Ovary (tissue), 9 donors: ENCODE data around the gene CEACAM21. TPM values are rescaled to one million over a fixed set of nuclear protein-coding genes. Genes with fewer than 3 reads are reported as not detected.

ENCODE experiments used
- DNase-seq, 5 donors: peaks; one replicate each; pipeline ENCODE4 v3.0.0-alpha.2; 2019 to 2020
- H3K27ac ChIP-seq, 2 donors: fragments of 200-600 bp; one replicate each; pipeline versions ENCODE4 v1.5.1 to v1.8.0; 2019 to 2022
- H3K27me3 ChIP-seq: fragments of 200-600 bp; one replicate; pipeline ENCODE4 v1.8.0; 2022
- H3K36me3 ChIP-seq: fragments of 200-600 bp; sonication (generic); one replicate; pipeline ENCODE4 v1.5.1; 2019
- H3K4me1 ChIP-seq: one replicate; pipeline ENCODE4 v1.8.1; 2013; ENCODE audit warnings: mild to moderate bottlenecking, moderate library complexity; ENCODE audit not compliant: insufficient read depth
- H3K4me3 ChIP-seq: fragments of 200-600 bp; sonication (generic); one replicate; pipeline ENCODE4 v1.5.1; 2017
- H3K9me3 ChIP-seq, 2 donors: fragments of 200-600 bp in 1 of 2; sonication (generic) in 1 of 2; one replicate each; pipeline versions ENCODE4 v1.5.1 to v1.8.1; 2013 to 2019; ENCODE audit warnings: mild to moderate bottlenecking in 1 of 2, moderate library complexity in 1 of 2
- EP300 ChIP-seq: sonication (generic); formaldehyde crosslinking; IDR thresholded peaks from one replicate; pipeline ENCODE4 v1.6.1; 2017; ENCODE audit warnings: antibody characterized with exemption
- POLR2A ChIP-seq: fragments of 450-650 bp; IDR thresholded peaks from one replicate; pipeline ENCODE4 v1.6.1; 2017; ENCODE audit warnings: antibody characterized with exemption, mild to moderate bottlenecking, moderate library complexity
- WGBS, 3 donors: extraction: QIAGEN DNeasy Blood & Tissue Kit in 1 of 3; methylation state at CpG; one replicate each; pipeline versions ENCODE4 v1.1.5 to v1.1.7; 2013 to 2017; 5-methylcytosine and 5-hydroxymethylcytosine counted together
- intact Hi-C, 4 donors: fragments of 100-400 bp; cut with DNase I; formaldehyde crosslinking; loops; one replicate each; pipeline versions ENCODE4 v1.11.0 to v1.15.1; 2022 to 2023
- polyA plus RNA-seq, 2 donors: library from polyadenylated mRNA; stranded (reverse); fragments of 200-250 nt in 1 of 2; fragments of 350-450 nt in 1 of 2; fragmentation: Illumina TruSeq in 1 of 2; extraction: RNeasy Lipid Tissue Mini Kit (QIAGEN cat#74804) in 1 of 2; gene quantifications; one replicate each; pipeline ENCODE4 v1.2.3, GENCODE V29; 2013 to 2014
- total RNA-seq, 7 donors: library from RNA; depleted of rRNA in 2 of 7; stranded (reverse); fragments of >200 nt in 2 of 7; fragmentation: NEBNext Ultra II Directional in 3 of 7; extraction: Animal tissue kit (Norgen Biotek cat#: 25700) in 3 of 7; gene quantifications; one replicate each; pipeline versions ENCODE4 v1.1.0 to v1.2.4, GENCODE V29; 2016 to 2023
- TF ChIP-seq, protein P1 (sequence below), 3 donors: fragments of 450-650 bp in 2 of 3; fragments of 200-600 bp in 1 of 3; IDR thresholded peaks; one replicate each; pipeline versions ENCODE4 v1.5.1 to v1.8.0; 2016 to 2022; ENCODE audit warnings: antibody characterized with exemption in 3 of 3, mild to moderate bottlenecking in 1 of 3
- donor health status: DM: no; HTN: no; CAD: no; lungs with moderate emphysema.
- donor health status: DM: no; HTN: no; CAD: no.
- donor health status: Bipolar disorder and iron deficiency.
- donor health status: DM: yes; HTN: yes; CAD: no.
- donor health status: DM: no; HTN: no; CAD: no.
- donor health status: DM: yes; HTN: yes; CAD: no.

The CEACAM21 gene
- total and polyA plus RNA-seq, 9 donors = 0.25 to 11.4 (median 1.5) TPM; not detected in 2

DNA sequence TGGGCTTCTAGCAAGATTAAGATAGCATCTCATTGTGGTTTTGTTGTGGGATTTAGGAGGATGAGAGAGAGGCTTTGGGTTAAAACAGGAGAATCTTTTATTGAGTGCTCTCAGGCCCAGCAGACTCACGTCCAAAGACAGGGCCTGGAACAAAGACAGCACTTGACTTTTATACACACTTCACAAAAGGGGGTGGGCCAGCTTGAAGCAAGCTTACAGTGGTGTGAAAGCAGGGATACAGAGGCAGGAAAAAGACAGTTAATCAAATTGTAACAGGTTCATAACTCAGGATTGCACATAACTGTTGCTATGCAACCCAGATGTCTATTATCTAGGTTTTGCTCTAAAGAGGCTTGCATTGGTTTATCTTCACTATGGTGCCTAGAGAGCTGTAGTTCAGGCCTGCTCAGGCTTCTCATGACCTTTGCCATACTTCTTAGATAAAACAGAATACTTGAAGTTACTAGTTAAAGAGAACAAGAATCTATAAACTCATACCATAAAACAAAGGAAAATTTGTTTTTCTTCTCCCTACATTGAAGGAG lies 42.2 kb upstream of the CEACAM21 start:
- DNase-seq = no peak
- TF ChIP-seq, protein P1, sequence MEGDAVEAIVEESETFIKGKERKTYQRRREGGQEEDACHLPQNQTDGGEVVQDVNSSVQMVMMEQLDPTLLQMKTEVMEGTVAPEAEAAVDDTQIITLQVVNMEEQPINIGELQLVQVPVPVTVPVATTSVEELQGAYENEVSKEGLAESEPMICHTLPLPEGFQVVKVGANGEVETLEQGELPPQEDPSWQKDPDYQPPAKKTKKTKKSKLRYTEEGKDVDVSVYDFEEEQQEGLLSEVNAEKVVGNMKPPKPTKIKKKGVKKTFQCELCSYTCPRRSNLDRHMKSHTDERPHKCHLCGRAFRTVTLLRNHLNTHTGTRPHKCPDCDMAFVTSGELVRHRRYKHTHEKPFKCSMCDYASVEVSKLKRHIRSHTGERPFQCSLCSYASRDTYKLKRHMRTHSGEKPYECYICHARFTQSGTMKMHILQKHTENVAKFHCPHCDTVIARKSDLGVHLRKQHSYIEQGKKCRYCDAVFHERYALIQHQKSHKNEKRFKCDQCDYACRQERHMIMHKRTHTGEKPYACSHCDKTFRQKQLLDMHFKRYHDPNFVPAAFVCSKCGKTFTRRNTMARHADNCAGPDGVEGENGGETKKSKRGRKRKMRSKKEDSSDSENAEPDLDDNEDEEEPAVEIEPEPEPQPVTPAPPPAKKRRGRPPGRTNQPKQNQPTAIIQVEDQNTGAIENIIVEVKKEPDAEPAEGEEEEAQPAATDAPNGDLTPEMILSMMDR (IDR thresholded peaks at IDR 0.05) = no peak
- Histone ChIP-seq H3K27me3 (no peaks in the 10 kb centered on the region), H3K4me3 (no peak overlapping the region), H3K4me1 (no peaks in the 10 kb centered on the region), H3K9me3 (no peaks in the 10 kb centered on the region), H3K36me3 (no peaks in the 10 kb centered on the region), H3K27ac (no peak overlapping the region)
- intact Hi-C loops = no loop called here
- WGBS, 3 donors = 15 to 36% (median 31%) methylated on average over 1 of the region's 1 CpG

GRCh38 chr19:41535029-41535622 lies 40.8 kb upstream of the CEACAM21 start:
- no peak for DNase-seq
- Histone ChIP-seq H3K27me3 (no peaks in the 10 kb centered on the region), H3K4me1 (no peaks in the 10 kb centered on the region), H3K27ac (no peak overlapping the region), H3K9me3 (no peaks in the 10 kb centered on the region), H3K36me3 (no peaks in the 10 kb centered on the region), H3K4me3 (no peak overlapping the region)
- TF ChIP-seq, protein P1 (IDR thresholded peaks at IDR 0.05) = no peak
- TF ChIP-seq POLR2A (no peak), EP300 (no peak)
- intact Hi-C loops = no loop called here
- WGBS, 3 donors = 70 to 73% (median 73%) methylated on average over 4 of the region's 4 CpGs

GRCh38 chr19:41537789-41538188 lies 38.2 kb upstream of the CEACAM21 start:
- DNase-seq = no peak
- no peaks in the 10 kb centered on the region for H3K27me3 ChIP-seq
- H3K36me3 ChIP-seq = no peaks in the 10 kb centered on the region
- TF ChIP-seq EP300 (no peak), POLR2A (no peak)
- TF ChIP-seq, protein P1 (IDR thresholded peaks at IDR 0.05) = no peak
- H3K9me3 ChIP-seq = no peaks in the 10 kb centered on the region
- no peaks in the 10 kb centered on the region for H3K4me1 ChIP-seq
- WGBS, 3 donors = 21 to 51% (median 38%) methylated on average over 1 of the region's 1 CpG
- H3K4me3 ChIP-seq = no peak overlapping the region
- intact Hi-C loops = no loop called here
- H3K27ac ChIP-seq = no peak overlapping the region

DNA sequence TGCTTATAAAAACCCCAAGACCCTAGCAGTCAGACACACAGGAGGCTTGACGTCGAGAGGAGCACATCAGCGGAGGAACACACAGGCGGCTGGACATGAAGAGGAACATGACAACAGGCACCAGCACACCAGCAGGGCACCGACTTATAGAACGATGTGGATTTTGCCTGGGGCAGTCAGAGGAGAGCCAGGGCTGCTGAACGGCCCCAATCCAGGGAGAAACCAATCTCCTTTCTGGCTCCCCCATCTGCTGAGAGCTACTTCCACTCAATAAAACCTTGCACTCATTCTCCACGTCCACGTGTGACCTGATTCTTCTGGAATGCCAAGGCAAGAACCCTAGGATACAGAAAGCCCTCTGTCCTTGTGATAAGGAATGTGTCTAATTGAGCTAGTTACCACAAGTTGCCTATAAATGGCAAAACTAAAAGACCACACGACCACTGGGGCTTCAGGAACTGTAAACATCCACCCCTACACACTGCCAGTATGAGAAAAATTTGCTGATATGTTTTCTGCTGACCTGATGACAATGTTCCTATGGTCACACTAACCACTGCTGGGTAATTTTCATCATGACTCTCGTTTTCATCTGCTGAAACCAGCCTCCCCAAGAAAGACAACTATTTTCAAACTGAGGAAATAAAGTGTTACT lies 35.8 kb upstream of the CEACAM21 start:
- no peak for DNase-seq
- Histone ChIP-seq H3K36me3 (no peaks in the 10 kb centered on the region), H3K9me3 (no peaks in the 10 kb centered on the region), H3K4me1 (no peaks in the 10 kb centered on the region), H3K27ac (no peak overlapping the region), H3K27me3 (no peaks in the 10 kb centered on the region), H3K4me3 (no peak overlapping the region)
- intact Hi-C loops = no loop called here
- TF ChIP-seq POLR2A (no peak), EP300 (no peak)
- TF ChIP-seq, protein P1 (IDR thresholded peaks at IDR 0.05) = no peak
- WGBS, 3 donors = 42 to 46% (median 42%) methylated on average over 11 of the region's 11 CpGs
